ENCODE data around the gene NUP98.

NUP98 gene

GRCh38 chr11:3700410-3700809, 96.9 kb downstream of the NUP98 start:
- Mint-ChIP-seq H3K4me1 (peaks cover 6% of the 10 kb centered on the region), H3K4me3 (no peak overlapping the region), H3K36me3 (peaks cover 100% of the 10 kb centered on the region), H3K9me3 (no peaks in the 10 kb centered on the region), H3K27ac (no peak overlapping the region)
- DNase-seq (ENCODE audit: low spot score in 2 of 2) (no peak), ATAC-seq (no peak)

DNA sequence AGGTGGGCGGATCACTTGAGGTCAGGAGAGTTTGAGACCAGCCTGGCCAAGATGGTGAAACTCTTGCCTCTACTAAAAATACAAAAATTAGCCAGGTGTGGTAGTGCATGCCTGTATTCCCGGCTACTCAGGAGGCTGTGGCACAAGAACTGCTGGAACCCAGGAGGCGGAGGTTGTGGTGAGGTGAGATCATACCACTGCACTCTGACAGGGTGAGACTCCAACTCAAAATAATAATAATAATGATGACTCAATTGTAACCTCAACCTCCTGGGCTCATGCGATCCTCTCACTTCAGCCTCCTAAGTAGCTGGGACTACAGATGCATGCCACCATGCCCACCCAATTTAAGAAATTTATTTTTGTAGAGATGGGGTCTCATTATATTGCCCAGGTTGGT, 110.6 kb downstream of the NUP98 start:
- Mint-ChIP-seq H3K4me3 (no peak overlapping the region), H3K4me1 (no peaks in the 10 kb centered on the region), H3K9me3 (no peaks in the 10 kb centered on the region), H3K36me3 (peaks cover 100% of the 10 kb centered on the region), H3K27ac (no peak overlapping the region)
- no peak for ATAC-seq
- no peak for DNase-seq (ENCODE audit: low spot score in 2 of 2)

GRCh38 chr11:3685923-3686322, 111.4 kb downstream of the NUP98 start:
- Mint-ChIP-seq H3K27ac (no peak overlapping the region), H3K36me3 (peaks cover 100% of the 10 kb centered on the region), H3K4me3 (no peak overlapping the region), H3K4me1 (no peaks in the 10 kb centered on the region), H3K9me3 (no peaks in the 10 kb centered on the region)
- ATAC-seq (no peak), DNase-seq (ENCODE audit: low spot score in 2 of 2) (no peak)

DNA sequence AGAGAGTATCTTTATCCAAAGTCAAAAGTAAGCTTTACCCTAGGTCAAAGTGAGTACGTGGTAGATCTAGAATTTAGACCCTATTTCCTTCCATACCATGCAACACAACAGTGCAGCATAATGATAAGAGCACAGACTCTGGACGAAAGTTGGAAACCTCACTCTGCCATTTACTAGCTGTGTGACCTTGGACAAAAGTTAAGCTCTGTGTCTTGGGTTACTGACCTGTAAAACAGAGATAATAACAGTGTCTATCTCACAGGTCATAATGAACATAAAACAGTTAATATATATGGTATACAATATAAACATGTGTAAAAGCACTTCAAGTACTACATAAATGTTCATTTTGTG, 112.6 kb downstream of the NUP98 start:
- peaks cover 100% of the 10 kb centered on the region for H3K36me3 Mint-ChIP-seq
- no peaks in the 10 kb centered on the region for H3K9me3 Mint-ChIP-seq
- H3K27ac Mint-ChIP-seq = no peak overlapping the region
- no peak overlapping the region for H3K4me3 Mint-ChIP-seq
- no peak for ATAC-seq
- H3K4me1 Mint-ChIP-seq = no peaks in the 10 kb centered on the region
- no peak for DNase-seq (ENCODE audit: low spot score in 2 of 2)

DNA sequence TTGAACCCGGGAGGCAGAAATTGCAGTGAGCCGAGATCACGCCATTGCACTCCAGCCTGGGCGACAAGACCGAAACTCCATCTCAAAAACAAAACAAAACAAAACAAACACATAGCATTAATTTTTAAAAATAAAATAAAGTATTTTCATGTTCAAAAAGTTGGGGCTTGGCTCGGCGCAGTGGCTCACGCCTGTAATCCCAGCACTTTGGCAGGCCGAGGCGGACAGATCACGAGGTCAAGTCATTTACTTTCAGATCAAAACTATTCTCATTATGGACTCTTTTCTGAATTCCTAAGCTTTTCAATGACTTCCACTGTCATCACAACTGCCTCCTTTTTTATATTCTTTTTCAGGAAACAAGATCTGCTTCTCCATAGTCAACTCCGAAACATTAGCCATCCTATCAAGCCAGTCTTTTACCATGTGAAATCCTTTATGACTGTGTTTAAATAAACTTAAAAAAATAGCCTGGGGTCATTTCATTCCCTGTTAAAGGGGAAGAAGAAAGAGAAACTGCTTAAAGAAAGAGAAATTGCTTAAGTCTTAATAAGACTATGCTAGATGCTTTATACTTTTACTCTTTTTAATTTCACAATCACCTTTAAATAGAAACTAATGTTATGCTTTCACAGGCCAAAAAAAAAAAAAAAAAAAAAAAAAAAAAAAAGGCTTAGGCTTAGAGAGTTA, 113.1 kb downstream of the NUP98 start:
- H3K27ac Mint-ChIP-seq = no peak overlapping the region
- H3K9me3 Mint-ChIP-seq = no peaks in the 10 kb centered on the region
- DNase-seq (ENCODE audit: low spot score in 2 of 2) (no peak), ATAC-seq (no peak)
- no peak overlapping the region for H3K4me3 Mint-ChIP-seq
- no peaks in the 10 kb centered on the region for H3K4me1 Mint-ChIP-seq
- peaks cover 100% of the 10 kb centered on the region for H3K36me3 Mint-ChIP-seq

GRCh38 chr11:3683039-3683438, 114.3 kb downstream of the NUP98 start:
- no peak for ATAC-seq
- H3K9me3 Mint-ChIP-seq = no peaks in the 10 kb centered on the region

DNA sequence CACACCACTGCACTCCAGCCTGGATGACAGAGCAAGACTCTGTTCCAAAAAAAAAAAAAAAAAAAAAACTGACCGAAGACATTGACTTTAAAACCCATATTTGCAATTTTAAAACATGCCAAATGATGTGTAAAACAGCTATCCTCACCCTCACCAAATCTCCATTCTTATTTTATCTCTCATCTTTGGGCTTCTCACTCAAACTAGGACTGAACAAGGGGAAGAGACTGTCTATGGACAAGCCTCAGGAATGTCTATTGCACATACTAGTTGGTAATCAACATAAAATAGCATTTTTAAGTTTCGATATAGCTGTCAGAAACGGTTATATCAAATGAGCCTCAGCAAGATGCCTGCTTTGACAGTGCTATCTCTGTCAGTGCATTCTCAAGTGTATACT, 118.3 kb downstream of the NUP98 start:
- Mint-ChIP-seq H3K4me1 (no peaks in the 10 kb centered on the region), H3K9me3 (no peaks in the 10 kb centered on the region), H3K4me3 (no peak overlapping the region), H3K27ac (peak overlapping the region; percentile 76), H3K36me3 (peaks cover 99% of the 10 kb centered on the region)
- no peak for ATAC-seq
- no peak for DNase-seq (ENCODE audit: low spot score in 2 of 2)

More at GRCh38 chr11:3683039-3683438, 114.3 kb downstream of the NUP98 start:
- H3K27ac Mint-ChIP-seq = no peak overlapping the region
- no peaks in the 10 kb centered on the region for H3K4me1 Mint-ChIP-seq
- peaks cover 100% of the 10 kb centered on the region for H3K36me3 Mint-ChIP-seq
- H3K4me3 Mint-ChIP-seq = no peak overlapping the region
- DNase-seq (ENCODE audit: low spot score in 2 of 2) = no peak

GRCh38 chr11:3675971-3676370, 121.4 kb downstream of the NUP98 start:
- Mint-ChIP-seq H3K36me3 (peaks cover 90% of the 10 kb centered on the region), H3K4me1 (no peaks in the 10 kb centered on the region), H3K9me3 (no peaks in the 10 kb centered on the region), H3K4me3 (no peak overlapping the region), H3K27ac (peak overlapping the region; percentile 48)
- ATAC-seq (no peak), DNase-seq (ENCODE audit: low spot score in 2 of 2) (no peak)

- no peak for ATAC-seq
- Mint-ChIP-seq H3K27ac (peak overlapping the region; percentile 40), H3K4me1 (no peaks in the 10 kb centered on the region), H3K9me3 (no peaks in the 10 kb centered on the region), H3K36me3 (peaks cover 78% of the 10 kb centered on the region), H3K4me3 (no peak overlapping the region)
- no peak for DNase-seq (ENCODE audit: low spot score in 2 of 2)
Observed at GRCh38 chr11:3674189-3674588, 123.2 kb downstream of the NUP98 start.

DNA sequence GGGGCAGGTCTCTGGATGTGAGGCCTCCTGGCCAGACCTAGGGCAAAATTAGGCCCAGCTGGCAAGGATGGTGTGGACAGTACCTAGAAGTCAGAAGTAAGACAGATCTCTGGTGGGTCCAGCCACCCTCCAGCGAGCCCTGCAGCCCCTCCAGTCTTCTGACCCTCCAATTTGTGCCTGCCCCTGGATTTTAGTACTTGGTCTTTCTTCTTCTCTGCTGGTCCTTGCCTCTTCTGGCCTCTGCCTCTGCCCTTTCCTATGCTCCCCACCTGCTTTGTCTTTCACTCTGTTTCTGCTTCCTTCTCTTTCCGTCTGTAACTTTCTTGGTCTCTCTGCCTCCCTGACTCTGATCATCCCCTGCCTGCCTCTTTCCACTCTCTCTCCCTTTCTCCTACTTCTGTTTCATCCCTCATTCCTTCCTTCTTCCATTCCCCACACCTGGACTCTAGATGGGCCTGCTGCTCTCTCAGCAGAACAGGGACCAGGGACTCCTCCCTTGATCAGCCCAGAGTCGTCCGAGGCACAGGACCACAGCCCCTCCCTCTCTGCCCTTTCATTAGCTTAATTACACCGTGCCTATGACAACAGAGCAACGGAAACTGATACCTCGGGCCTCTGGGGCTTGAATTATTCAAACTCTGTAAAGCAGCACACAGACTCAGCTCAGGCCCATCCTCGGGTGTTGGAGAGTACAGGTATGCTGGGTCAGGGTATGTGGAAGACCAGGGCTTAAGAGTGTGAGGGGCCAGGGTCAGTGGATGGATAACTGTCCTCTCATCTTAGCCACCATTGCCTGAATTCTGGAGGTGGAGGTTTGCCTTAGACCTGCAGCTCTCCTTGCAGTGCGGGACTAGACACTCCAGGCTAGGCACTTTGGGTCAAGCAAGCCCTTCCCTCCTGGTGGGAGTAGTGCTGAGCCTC, 125.8 kb downstream of the NUP98 start, which contains the start of gene CHRNA10:
TSS of gene CHRNA10 (minus strand) at position 51 of the 921 bp plus-strand sequence. CDS start 72 bp downstream, outside the sequence.
- H3K4me3 Mint-ChIP-seq = no peak within 1 kb of the TSS
- ATAC-seq (no peak), DNase-seq (ENCODE audit: low spot score in 2 of 2) (no peak)
- peaks cover 57% of the 10 kb centered on the region for H3K36me3 Mint-ChIP-seq
- no peaks in the 10 kb centered on the region for H3K4me1 Mint-ChIP-seq
- no peaks in the 10 kb centered on the region for H3K9me3 Mint-ChIP-seq
- peak within 1 kb of the TSS; percentile 71 for H3K27ac Mint-ChIP-seq

- H3K27ac Mint-ChIP-seq = peak overlapping the region; percentile 56
- H3K36me3 Mint-ChIP-seq = peaks cover 50% of the 10 kb centered on the region
- ATAC-seq (no peak), DNase-seq (ENCODE audit: low spot score in 2 of 2) (no peak)
- H3K4me3 Mint-ChIP-seq = no peak overlapping the region
- no peaks in the 10 kb centered on the region for H3K9me3 Mint-ChIP-seq
- no peaks in the 10 kb centered on the region for H3K4me1 Mint-ChIP-seq
Observed at GRCh38 chr11:3669742-3670183, 127.6 kb downstream of the NUP98 start.

DNA sequence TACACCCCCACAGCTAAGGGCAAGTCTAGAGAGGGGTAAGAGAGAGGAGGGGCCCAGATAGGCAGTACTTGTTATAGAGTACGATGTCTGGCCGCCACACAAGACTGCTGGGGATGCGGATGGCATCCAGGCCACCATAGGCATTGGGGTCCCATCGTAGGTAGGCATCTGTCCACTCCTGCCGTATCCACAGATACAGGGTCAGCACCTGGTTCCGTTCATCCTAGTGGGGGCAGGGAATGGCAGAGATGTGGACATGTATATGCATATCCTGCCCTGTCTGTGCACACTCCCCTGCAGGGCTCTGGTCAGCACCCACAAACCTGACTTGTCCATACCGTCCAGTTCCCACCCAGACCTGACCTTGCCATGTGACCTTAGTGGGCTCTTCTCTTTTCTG, 128.2 kb downstream of the NUP98 start:
- peak; percentile 7 for ATAC-seq
- Mint-ChIP-seq H3K27ac (peak overlapping the region; percentile 56), H3K4me1 (no peaks in the 10 kb centered on the region), H3K4me3 (no peak overlapping the region), H3K36me3 (peaks cover 44% of the 10 kb centered on the region), H3K9me3 (no peaks in the 10 kb centered on the region)
- no peak for DNase-seq (ENCODE audit: low spot score in 2 of 2)

- Mint-ChIP-seq H3K4me1 (peaks cover 6% of the 10 kb centered on the region), H3K36me3 (peaks cover 27% of the 10 kb centered on the region), H3K4me3 (no peak overlapping the region), H3K27ac (no peak overlapping the region), H3K9me3 (no peaks in the 10 kb centered on the region)
- DNase-seq (ENCODE audit: low spot score in 2 of 2) = no peak
- ATAC-seq = no peak
Observed at GRCh38 chr11:3667149-3668035, 130.0 kb downstream of the NUP98 start.

DNA sequence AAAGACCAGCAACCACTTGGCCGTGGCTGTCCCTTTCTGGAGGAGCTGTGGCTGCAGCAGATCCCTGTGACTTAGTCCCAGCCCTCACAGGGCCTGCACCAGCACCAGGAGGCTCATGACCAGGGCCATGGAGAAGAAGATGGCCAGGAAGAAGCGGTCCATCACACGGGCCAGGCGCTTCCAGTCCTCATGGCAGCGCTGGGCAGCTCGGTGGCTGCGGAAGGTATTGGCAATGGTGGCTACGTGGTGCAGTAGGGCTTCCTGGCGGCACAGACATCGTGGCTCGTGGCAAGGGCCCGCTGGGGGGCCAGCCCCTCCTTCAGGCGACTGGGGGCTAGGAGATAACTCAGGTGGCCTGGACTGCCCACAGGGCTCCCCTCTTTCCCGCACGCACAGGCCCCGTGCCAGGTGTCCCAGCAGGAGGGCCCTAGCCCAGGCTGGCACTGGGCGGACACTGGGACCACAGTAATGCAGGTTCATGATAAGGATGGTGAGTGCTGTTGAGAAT, 131.3 kb downstream of the NUP98 start:
- peaks cover 23% of the 10 kb centered on the region for H3K36me3 Mint-ChIP-seq
- H3K27ac Mint-ChIP-seq = no peak overlapping the region

More for the DNA sequence above, 131.3 kb downstream of the NUP98 start:
- ATAC-seq (no peak), DNase-seq (ENCODE audit: low spot score in 2 of 2) (no peak)
- Mint-ChIP-seq H3K4me3 (no peak overlapping the region), H3K9me3 (no peaks in the 10 kb centered on the region), H3K4me1 (peaks cover 6% of the 10 kb centered on the region)
